CD1c-positive myeloid dendritic cell (primary cell): ENCODE measurements around the gene CPT2.
"Not testable (repeated sequence)": the region's sequence is repeated elsewhere in the genome, so short reads cannot be mapped to it uniquely, and the experiment has no call there.

Experiments used
- DNase-seq: peaks from one replicate; pipeline ENCODE4 v3.0.0-alpha.2; 2016; ENCODE audit errors: extremely low spot score

CPT2 gene

DNA sequence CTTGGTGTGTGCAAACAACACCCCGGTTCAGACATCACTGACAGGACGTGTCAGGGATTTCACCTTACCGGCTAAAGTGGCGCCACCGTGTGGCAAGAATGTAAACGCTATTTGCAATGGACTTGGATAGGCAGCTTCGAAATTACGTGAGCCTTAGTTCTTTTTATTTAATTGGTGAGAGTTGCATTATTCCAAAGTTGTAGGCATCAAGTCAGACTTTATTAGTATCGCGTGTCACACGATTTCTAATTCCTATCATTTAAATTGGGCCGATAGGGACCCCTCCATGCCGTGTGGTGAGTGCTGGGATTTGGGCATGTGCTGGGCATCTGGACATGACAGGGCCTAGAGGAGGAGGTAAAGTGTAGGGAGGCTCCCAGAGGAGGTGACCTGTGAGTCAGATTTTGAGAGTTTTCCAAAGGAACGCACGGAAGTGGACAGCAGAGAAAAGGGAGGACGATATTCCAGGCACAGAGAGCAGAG is 14.5 kb upstream of the CPT2 start:
- DNase-seq: peak; percentile 80

DNA sequence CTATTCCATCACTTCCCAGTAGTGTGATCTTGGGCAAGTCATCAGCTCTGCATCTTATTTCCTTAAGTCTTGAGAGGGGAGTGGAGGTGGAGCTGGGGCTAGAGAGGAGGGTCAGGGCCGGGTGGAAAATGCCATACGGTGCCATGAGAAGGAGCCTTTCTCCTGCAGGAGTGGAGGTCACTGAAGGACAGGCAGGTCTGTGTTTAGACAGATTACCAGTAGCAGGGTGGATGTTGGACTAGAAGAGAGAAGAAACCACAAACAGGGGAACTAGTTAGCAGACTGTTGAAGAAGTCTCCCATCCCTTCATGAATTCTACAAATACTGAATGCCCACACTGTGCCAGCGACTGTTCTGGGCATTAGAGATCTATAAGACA is 13.9 kb upstream of the CPT2 start:
- DNase-seq: no peak

DNA sequence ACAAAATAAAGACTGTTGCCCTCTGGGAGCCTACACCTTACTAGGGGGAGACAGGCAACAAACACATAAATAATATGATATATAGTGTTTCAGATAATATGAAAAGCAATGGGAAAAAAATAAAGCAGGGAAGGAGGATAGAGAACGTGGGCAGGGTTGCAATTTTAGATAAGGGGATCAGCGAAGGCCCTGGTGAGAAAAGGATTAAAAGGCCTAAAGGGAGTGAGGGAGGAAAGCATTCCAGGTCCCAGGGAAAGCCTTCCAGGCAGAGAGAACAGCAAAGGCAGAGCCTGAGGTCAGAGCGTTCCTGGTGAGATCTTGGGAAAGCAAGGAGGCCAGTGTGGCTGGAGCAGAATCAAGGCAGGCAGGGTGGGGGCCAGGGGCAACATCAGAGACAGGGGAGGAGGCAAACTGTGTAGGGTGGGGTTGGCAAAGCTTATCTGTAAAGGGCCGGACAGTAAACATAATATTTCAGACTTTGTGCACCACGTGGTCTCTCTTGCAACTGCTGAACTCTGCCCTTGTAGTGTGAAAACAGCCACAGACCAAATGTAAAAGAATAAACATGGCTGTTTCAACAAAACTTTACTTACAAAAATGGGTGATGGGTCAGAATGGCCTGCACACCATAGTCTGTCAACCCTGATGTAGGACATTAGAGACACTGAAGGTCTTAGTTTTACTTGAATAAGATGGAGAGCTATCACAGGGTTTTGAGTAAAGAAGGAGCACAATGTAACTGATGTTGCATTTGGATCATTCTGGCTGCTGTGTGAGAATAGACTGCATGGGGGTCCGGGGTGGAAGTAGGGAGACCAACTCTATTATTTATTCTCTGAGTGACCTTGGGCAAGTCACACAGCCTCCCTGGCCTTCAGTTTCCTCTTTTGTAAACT is 13.3 kb upstream of the CPT2 start:
- no peak for DNase-seq

DNA sequence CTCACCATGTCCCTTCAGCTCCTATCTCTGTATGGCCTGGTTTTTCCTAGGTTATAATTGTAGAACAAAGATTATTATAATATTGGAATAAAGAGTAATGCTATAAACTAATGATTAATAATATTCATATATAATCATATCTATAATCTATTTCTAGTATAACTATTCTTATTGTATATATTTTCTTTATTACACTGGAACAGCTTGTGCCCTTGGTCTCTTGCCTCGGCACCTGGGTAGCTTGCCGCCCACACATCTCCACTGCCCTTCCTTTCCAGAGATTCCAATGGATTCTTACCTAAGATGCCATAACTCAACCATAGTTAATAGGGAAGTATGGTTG is 10.7 kb upstream of the CPT2 start:
- not testable (repeated sequence) for DNase-seq

DNA sequence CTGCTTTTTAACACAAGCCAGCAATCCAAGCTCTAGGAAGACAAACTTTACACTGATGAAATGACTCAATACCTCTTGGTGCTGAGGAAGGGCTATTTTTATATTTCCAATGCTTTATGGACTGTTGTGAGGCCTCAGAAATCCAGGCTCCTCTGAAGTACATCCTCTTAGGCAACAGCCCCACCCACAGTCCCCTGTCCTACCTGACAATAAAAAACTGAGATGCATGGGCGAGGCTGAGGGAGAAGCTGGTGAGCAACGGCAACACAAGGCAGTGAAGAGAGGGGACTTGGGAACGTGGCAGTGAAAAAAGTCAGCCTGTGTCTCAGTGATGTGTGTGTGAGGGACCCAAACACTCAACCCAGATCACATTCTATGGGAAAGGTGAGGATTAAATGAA is 10.1 kb upstream of the CPT2 start:
- DNase-seq: no peak

DNA sequence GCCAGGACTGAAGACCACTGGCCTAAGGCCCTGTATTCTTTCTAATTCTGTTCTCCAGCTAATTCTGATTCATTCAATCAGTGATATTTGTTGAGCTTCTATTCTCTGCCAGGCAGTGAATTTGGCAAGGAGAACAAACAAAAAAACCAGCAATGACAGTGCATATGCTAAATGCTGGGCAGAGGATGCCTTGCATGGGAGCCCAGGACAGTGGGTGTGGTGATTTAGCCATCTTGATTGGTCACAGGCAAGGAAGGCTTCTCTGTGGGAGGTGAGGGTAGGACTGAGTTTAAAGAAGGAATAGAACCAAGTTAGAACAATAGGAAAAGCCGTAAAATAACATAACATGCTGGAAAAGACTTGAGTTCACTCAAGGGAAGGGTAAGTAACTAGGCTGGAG is 9.2 kb upstream of the CPT2 start:
- no peak for DNase-seq

DNA sequence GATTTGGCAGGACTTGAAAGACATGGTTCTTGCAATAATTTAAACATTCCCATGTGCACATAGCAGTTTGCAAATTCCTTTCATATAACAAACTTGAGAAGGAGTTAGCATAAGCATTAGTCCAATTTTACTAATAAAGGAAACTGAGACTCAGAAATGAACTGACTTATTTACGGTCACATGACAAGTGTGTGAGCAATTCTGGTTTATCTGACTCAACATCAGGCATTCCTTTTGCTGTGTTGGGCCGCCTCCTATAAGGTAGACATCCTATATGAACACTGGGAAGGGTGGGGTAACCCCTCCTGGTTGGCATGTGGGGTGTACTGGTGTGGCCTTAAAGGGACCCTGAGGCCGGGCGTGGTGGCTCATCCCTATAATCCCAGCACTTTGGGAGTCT is 8.5 kb upstream of the CPT2 start:
- DNase-seq: no peak

DNA sequence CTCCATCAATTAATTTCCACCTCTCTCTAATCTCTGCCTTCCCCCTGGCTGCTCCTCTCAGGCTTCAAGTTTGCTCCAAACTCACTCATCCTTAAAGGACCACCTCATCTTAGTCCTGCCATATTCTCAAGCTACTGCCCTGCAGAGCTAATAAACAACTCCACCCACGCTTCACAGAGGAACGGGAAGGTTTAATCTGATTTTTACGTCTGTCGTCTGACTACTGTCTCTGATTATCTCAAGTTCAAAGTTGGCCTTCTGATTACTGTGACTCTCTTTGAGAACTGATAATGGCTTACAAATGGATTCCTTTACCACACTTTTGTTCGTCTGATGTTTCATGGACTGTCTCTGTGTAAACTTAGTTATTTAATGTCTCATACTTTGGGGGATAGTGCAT is 7.6 kb upstream of the CPT2 start:
- no peak for DNase-seq

DNA sequence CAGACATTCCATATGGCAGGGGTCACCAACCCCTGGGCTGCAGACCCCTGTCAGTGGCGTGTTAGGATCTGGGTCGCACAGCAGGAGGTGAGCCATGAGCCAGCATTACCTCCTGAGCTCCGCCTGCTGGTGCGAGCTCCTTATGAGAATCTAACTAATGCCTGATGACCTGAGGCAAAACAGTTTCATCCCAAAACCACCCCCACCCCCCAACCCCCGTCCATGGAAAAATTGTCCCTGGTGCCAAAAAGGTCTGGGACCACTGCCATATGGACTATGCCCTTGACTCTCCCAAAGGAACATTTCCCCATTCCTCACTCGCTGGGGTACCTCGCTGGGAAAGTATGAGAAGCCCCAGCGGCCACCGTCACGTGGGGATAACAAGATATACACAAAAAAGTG is 6.4 kb upstream of the CPT2 start:
- DNase-seq: no peak

DNA sequence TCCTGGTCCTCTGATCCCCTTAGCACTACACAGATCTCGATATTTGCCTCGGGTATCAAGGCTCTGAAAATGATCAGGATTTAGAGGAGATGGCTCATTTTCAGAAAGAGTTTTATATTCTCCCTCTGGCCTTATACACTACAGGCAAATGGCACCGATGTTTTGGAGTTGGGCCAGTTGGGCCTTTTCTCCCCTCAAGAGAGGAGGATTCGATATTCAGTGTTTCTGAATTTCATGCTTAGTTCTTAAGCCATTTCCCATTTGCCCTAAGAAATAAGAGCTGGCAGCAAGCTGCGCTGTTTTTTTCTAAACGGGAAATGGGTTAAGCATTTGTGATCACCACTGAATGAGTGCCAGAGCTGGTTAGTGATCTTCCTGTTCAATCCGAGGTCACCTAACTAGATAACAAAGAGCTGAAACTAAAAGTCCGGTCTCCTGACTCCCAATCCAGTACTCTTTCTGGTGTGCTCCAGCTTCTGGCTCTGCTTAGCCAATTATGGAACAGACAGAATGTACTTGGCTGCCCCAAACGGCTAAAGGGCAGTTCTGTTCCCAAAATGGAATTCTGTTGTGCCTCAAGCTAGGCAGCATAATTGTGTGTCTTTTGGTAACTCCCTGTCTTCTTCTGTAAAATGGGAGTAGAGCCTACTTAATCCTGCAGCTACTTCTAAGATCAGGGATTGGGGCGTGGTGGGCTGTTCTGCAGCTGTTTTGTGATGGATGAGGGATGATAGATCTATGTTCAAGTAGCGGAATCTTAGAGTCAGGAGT is 1.2 kb upstream of the CPT2 start:
- DNase-seq: no peak

DNA sequence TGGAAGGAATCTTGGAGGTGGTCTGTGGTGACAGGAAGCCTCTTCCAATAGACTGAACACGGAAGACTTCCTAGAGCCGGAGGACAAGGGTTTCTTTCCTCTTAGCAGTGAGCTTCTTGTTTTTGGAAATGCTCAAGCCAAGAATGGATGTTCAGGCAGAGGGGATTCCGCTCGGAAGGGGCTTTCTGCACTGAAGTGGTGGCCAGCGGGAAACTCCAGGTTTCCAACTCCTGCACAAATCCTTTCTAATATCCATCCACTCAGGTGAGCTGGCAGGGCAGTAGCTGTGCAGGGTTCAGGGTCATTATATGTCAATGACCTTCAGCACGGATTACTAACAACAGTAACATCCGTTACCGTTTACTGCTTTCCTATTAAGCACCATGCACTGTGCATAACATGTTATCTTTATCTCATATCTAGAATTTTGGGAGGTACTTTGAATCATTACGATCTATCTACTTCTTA is 573 bp upstream of the CPT2 start:
- peak; percentile 2 for DNase-seq

DNA sequence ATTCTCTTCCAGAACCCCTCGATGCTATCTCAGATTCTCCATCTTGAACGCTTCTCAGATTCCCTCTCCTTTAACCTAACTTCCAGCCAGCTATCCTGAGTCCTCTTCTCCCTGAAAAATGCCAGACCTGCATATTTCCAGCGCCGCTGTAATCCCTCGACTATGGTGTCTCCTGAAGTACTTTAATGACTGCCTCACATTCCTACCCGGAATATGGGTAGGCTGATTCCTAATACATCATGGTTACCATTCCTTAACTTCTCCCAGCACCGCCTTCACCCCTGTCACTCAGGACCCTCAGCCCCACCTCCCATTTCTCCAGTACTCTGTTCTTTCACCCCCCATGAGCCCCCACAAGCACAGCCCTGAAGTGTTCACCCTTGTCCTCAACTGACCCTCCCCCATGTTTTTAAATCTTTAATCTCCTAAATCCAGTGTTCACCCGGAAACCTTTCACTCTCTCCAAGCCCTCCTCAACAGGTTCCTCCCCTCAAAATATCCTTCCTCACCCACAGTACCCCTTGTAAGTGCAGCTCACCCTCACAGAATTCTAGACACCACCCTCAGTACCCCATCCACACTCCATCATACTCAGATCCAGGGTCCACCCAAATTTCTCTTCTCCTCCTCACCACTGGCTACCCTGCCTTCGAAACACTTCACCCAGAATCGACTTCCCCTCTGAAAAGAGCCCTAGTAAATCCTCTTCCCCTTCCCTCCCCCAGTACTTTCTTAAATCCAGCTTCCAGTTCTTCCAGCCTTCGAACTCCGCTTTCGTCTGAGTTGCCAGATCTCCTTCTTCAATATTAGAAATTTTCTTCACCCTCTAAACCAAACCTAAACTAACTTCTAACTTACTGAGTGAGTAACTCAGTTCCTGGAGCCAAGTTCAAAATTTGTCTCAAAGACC is 922 bp downstream of the CPT2 start:
- peak; percentile 40 for DNase-seq

DNA sequence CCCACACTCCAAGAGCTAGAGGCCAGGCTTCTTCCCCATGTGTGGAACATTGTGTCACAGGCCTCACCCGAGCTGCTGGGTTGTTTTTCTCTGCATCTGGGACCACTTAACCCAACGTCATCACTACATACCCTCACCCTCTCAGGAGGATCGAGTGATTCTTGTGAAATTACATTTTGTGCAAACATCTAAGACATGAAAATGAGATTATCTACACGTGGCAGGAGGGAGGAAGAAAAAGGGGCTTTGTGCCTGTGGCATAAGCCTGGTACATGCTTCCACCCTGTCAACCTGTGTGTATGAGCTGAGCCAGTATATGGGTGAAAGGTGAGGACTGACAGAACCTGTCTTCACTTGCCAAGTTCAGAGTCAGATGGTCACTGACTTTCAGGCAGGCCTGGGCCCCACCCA is 1.6 kb downstream of the CPT2 start:
- DNase-seq: no peak

DNA sequence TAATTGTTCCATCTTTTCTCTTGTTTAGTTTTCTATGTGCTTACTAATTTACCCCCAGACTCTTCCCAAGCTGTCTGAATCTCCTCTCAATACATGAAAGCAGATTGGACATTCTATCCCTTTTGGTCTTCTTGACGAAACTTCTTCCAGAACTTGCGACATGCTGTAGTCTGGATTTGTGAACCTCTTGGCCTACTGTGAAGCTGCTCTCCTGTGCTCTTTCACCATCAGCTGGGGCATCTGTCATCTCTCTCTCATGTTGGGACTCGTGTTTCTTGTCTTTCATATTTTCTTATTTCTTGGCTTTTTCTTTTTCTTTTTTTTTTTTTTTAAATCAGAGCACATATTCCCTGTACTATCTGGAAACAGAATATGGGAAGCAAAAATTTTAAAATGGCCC is 6.8 kb downstream of the CPT2 start:
- DNase-seq: no peak

DNA sequence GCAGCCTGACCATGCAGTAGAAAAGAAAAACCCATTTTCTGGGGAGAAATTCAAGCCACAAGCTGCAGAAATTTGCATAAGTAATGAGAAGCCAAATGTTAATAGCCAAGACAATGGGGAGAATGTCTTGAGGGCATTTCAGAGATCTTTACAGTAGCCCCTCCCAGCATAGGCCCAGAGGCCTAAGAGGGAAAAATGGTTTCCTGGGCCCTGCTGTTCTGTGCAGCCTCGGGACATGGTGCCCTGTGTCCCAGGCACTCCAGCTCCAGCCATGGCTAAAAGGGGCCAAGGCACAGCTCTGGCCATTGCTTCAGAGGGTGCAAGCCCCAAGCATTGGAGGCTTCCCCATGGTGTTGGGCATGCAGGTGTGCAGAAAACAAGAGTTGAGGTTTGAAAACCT is 8.9 kb downstream of the CPT2 start:
- not testable (repeated sequence) for DNase-seq

DNA sequence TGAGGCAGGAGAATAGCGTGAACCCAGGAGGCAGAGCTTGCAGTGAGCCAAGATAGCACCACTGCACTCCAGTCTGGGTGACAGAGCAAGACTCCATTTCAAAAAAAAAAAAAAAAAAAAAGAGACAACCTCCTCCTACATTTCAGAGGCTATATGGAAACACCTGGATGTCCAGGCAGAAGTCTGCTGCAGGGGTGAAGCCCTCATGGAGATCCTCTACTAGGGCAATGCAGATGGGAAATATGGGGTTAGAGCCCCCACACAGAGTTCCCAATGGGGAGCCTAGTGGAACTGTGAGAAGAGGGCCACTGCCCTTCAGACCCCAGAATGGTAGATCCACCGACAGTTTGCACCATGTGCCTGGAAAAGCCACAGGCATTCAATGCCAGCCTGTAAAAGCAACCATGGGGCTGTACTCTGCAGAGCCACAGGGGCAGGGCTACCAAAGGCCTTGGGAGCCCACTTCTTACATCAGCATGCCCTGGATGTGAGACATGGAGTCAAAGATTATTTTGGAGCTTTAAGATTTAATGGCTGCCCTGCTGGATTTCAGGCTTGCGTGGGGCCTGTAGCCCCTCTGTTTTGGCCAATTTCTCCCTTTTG is 9.6 kb downstream of the CPT2 start:
- not testable (repeated sequence) for DNase-seq

DNA sequence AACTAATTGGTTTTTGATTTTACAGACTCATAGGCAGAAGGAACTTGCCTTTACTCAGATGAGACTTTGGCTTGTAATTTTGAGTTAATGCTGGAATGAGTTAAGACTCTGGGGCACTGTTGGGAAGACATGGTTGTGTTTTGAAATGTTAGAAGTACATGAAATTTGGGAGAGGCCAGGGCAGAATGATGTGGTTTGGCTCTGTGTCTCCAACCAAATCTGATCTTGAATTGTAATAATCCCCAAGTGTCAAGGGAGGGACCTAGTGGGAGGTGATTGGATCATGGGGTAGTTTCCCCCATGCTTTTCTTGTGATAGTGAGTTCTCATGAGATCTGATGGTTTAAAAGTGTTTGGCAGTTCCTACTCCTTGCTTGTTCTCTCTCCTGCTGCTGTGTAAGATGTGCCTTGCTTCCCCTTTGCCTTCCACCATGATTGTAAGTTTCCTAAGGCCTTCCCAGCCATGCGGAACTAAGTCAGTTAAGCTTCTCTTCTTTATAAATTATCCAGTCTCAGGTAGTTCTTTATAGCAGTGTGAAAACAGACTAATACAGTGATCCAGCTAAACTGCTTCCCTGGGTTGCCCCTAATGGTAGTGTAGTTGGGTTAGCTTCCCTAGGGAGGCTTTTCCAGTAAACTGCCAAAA is 10.2 kb downstream of the CPT2 start:
- DNase-seq: no peak

DNA sequence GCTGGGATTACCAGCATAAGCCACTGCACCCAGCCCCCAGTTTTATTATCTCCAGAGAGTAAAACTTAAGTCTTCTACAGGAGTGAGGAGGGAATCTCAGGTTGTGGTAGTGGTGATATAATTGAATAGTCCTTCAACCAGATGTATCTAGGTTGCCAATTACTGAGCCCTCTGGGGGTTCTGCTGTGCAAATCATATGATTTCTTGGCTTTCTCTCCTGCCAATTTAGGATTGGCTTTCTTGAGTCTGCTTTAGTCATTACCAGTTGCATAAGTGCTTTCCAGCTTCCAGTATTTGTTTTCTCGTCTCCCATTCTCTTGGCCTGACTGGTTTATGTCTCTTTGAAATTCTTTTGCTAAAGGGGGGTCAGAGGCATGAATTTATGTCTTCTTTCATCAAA is 11.1 kb downstream of the CPT2 start:
- no peak for DNase-seq

DNA sequence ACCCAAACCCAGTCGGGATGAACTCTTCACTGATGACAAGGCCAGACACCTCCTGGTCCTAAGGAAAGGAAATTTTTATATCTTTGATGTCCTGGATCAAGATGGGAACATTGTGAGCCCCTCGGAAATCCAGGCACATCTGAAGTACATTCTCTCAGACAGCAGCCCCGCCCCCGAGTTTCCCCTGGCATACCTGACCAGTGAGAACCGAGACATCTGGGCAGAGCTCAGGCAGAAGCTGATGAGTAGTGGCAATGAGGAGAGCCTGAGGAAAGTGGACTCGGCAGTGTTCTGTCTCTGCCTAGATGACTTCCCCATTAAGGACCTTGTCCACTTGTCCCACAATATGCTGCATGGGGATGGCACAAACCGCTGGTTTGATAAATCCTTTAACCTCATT is 13.7 kb downstream of the CPT2 start:
- no peak for DNase-seq

DNA sequence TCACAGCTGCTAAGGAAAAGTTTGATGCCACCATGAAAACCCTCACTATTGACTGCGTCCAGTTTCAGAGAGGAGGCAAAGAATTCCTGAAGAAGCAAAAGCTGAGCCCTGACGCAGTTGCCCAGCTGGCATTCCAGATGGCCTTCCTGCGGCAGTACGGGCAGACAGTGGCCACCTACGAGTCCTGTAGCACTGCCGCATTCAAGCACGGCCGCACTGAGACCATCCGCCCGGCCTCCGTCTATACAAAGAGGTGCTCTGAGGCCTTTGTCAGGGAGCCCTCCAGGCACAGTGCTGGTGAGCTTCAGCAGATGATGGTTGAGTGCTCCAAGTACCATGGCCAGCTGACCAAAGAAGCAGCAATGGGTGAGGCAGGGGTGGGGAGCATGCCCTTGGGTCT is 14.3 kb downstream of the CPT2 start:
- no peak for DNase-seq

DNA sequence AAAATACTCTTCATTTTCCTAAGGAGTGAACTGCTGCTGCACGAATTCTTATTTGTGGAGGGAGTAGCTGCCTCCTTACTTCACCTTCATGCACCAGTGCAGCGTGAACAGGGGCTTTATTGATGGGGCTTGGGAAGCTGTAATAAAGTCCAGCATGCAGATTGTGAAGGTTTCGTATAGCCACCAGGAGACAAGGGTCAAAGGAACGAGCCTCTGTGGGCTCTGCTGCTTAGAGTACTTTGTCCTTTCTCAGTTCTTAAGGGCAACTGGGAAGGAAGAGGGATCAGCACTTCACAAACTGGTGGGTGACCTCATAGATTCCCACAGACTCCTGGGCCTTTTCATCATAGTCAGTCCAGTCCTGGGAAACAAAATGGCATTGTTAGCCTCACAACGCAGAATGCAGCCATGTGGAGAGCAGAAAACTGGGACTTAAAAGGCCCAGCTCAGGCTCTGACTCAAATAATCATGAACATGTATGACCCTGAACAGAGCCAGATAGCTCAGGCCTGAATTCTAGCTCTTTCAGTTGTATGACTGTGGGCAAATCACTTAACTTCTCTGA is 17.8 kb downstream of the CPT2 start:
- DNase-seq: no peak
